Amniotic epithelial cell (primary cell): ENCODE data around the gene GLS.
"Not testable (repeated sequence)": the region's sequence is repeated elsewhere in the genome, so short reads cannot be mapped to it uniquely, and the experiment has no call there.

Experiments
- DNase-seq: peaks from one replicate; pipeline ENCODE4 v3.0.0-alpha.2; 2010; ENCODE audit warnings: low read depth

The GLS gene

GRCh38 chr2:190856985-190857384 is 23.6 kb upstream of the GLS start:
- no peak for DNase-seq

GRCh38 chr2:190858817-190859216 is 21.8 kb upstream of the GLS start:
- DNase-seq, result peak; percentile 71

GRCh38 chr2:190859347-190860297 is 21.0 kb upstream of the GLS start:
- peak; percentile 41 for DNase-seq

DNA sequence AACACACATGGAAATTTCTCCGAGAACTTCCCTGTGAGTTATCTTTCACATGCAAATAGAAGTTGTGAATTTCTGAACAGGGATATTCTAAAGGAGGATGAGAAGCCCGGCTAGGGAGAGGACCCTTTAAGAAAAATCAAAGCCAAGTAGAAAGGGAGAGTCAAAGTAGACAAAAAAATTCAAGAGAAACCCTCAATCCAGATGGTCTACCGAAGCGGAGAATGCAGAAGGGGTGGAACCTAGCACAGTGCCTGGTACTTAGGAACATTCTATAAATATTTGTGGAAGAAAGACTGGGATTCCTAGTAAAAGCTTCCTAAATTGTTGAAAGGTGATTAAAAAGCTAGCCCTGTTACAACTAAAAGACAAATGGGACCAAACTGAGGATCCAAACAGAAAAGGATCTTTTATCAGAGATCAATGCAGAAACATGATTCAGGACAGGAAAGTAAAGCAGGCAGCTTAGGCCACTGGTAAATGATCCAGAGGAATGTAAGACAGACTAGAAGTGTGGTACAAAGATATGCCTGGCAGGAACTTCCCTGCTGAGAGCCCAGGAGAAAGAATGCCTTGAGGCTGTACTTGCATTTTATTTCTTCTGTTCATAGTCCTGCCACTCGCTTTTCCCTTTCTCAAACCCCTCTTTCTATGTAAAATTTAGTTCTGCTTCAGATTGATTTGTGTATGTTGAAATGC is 19.5 kb upstream of the GLS start:
- peak; percentile 68 for DNase-seq

DNA sequence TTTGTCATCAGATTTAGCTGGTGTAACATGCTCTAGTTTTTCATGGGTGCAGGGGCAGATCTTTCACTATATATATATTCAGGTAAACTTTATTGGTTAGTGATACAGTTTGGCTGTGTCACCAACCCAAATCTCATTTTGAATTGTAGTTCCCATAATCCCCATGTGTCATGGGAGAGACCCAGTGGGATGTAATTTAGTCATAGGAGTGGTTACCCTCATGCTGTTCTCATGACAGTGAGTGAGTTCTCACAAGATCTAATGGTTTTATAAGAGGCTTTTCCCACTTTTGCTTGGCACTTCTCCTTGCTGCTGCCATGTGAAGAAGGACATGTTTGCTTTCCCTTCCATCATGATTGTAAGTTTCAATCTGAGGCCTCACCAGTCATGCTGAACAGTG is 18.5 kb upstream of the GLS start:
- not testable (repeated sequence) for DNase-seq

DNA sequence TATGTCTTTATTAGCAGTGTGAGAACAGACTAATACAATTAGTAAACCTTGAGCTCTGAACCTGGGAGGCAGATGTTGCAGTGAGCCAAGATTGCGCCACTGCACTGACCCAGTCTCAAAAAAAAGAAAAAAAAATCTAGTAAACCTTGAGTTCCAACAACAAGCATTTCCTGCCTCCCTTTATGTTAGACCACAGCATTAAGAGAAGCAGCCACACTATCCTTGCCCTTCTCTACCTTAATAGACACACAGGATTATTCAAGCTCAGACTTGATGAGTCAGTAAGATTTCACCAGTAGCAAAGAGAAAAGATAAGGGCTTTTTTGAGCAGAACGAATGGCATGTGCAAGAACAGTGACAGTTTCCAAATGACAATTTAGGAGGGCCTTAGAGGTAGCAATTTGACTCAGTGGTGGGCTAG is 18.0 kb upstream of the GLS start:
- DNase-seq, result peak; percentile 96

GRCh38 chr2:190863946-190864345 is 16.7 kb upstream of the GLS start:
- DNase-seq, result no peak

DNA sequence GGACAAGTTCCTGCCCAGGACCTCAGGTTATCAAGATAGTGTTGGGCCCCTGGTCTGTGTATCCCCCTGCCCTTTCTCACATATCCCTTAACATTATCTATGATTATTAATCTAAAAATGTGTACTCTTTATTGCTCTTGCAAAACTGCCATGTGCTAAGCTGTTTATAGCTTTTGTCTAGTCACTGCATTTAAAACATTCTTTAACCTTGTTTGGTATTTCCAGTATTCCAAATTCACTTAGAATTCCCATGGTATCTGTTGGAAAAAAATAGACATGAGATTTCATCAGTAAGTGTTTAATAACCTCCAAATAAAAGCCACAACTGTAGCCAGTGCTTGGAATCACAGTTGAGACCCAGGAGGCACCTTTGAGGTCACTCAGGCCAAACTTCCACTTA is 16.2 kb upstream of the GLS start:
- peak; percentile 75 for DNase-seq

DNA sequence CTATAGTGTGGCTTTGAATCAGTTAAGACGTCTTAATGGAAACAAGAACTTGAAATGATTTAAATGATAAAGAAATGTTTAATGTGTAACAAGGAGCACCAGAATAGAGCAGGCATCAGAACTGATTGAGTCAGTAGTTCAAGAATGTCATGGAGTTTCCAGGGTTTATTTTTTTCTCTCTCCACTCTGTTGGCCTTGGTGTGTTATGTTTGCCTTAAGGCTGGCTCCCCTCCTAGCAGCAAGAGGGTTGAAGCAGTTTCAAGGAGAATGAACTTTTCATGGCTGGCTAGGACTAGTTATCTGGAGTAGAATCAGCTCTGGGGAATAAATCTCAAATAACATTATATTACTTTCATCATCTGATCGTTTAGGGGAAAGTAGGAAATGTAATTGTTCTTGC is 13.4 kb upstream of the GLS start:
- DNase-seq, result peak; percentile 59

- DNase-seq, result no peak
Measured at GRCh38 chr2:190867832-190868231, 12.8 kb upstream of the GLS start.

GRCh38 chr2:190869721-190870120 is 10.9 kb upstream of the GLS start:
- DNase-seq, result no peak

- peak; percentile 36 for DNase-seq
Measured at GRCh38 chr2:190873451-190873850, 7.2 kb upstream of the GLS start.

- DNase-seq, result no peak
Measured at GRCh38 chr2:190875891-190876290, 4.7 kb upstream of the GLS start.

- no peak for DNase-seq
Measured at GRCh38 chr2:190876631-190877030, 4.0 kb upstream of the GLS start.

DNA sequence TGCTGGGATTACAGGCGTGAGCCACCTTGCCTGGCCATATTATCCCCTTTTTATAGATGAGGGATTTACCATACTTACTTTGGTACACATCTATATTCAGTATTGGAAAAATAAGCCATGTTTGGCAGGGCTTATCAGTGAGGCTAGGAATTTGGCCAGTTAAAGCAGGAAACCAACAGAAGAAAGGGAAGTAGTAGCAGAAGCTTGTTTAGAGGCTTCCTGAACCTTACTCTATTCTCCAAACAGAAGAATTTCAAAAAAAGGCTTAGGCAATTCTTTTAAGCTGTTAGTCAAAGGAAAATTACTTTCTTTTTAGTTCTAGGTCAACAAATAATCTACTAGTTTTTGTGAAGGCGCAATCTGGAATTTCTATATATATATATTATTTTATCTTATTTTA is 3.2 kb upstream of the GLS start:
- no peak for DNase-seq

GRCh38 chr2:190879474-190880377 is 895 bp upstream of the GLS start:
- no peak for DNase-seq

DNA sequence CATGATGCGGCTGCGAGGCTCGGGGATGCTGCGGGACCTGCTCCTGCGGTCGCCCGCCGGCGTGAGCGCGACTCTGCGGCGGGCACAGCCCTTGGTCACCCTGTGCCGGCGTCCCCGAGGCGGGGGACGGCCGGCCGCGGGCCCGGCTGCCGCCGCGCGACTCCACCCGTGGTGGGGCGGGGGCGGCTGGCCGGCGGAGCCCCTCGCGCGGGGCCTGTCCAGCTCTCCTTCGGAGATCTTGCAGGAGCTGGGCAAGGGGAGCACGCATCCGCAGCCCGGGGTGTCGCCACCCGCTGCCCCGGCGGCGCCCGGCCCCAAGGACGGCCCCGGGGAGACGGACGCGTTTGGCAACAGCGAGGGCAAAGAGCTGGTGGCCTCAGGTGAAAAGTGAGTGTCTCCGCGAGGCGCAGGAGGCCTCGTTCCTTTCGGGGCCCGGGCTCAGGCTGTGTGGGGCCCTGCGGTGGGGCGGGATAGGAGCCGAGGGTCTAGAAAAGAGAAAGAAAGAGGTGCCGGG is 520 bp downstream of the GLS start:
- no peak for DNase-seq

GRCh38 chr2:190881598-190882410 is 1.2 kb downstream of the GLS start:
- peak; percentile 81 for DNase-seq

DNA sequence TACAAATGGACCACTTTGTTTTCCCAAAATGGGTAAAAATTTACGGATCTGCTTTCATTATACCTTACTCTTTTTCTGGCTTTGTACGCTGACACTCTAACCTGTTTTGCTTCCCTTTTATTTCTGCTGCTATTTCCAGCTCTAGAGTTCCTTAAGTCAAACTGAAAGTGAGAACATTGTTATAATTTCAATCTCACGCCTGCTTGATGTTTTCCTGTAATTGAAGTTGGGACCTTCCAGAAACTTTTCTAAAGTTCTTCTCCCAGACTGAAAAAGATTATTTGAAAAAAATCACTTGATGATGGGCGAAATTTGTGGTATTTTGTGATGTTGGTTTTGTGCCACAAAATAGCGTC is 1.8 kb downstream of the GLS start:
- DNase-seq, result no peak

DNA sequence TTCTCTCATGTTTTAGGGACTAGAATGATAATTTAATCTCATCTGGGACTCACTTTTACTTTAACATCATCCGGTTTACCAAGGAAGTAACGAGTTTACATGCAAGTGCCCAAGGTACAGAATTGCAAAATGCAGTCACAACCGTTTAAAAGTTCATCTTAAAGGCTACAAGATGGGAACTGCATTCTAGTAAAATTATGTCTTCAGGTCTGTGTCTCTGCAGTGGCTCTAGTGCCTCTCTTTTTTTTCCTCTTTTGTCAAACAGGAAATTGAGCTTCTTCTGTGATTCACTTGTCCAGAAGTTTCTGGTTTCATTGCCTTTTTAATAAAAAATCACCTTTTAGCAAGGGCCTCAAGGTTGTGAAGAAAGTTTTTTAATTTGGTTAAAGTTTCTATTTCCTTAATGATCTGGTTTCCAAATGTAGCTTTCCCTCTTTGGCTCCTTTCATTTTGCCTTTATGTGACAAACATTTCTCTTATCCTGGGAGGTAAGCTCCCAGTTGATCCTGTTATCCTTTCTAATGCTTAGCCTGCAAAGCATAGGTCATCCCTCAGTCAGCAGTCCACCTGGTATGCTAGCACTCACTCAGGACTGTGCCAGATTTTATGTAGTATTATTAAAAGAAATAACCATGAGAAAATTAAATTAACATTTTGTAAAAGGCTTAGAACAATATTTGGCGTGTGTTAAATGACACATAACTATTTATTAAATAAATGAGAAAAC is 2.4 kb downstream of the GLS start:
- no peak for DNase-seq

DNA sequence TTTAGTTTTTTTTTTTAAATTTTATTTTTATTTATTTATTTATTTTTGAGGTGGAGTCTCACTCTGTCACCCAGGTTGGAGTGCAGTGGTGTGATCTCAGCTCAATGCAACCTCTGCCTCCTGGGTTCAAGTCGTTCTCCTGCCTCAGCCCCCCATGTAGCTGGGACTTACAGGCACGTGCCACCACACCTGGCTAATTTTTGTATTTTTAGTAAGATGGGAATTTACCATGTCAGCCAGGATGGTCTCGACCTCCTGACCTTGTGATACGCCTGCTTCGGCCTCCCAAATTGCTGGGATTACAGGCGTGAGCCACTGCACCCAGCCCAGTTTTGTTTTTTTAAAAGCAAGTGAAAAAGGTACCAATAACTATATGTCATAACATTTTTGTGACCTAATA is 5.2 kb downstream of the GLS start:
- DNase-seq, result not testable (repeated sequence)
